ENCODE data around the gene FOXQ1.

Gene FOXQ1

GRCh38 chr6:1334684-1335083 lies 22.8 kb downstream of the FOXQ1 start:
- TF ChIP-seq CTCF (IDR thresholded peaks at IDR 0.05; ENCODE audit: insufficient read depth, low read length, poor library complexity, severe bottlenecking), result no peak
- H3K4me3 ChIP-seq (replicated peaks; ENCODE audit: low read depth, low read length), result no peak overlapping the region
- H3K36me3 ChIP-seq (ENCODE audit: control insufficient read depth, insufficient read depth, low read length), result no peaks in the 10 kb centered on the region
- H3K27me3 ChIP-seq (replicated peaks; ENCODE audit: control insufficient read depth, insufficient read depth, low read length), result no peaks in the 10 kb centered on the region; the same call in 1 of the 2 replicates
- no peak for DNase-seq (ENCODE audit: extremely low read depth, insufficient read length)

- no peaks in the 10 kb centered on the region; the same call in 1 of the 2 replicates for H3K27me3 ChIP-seq (replicated peaks; ENCODE audit: control insufficient read depth, insufficient read depth, low read length)
- TF ChIP-seq CTCF (IDR thresholded peaks at IDR 0.05; ENCODE audit: insufficient read depth, low read length, poor library complexity, severe bottlenecking), result no peak
- H3K36me3 ChIP-seq (ENCODE audit: control insufficient read depth, insufficient read depth, low read length), result no peaks in the 10 kb centered on the region
- H3K4me3 ChIP-seq (replicated peaks; ENCODE audit: low read depth, low read length), result no peak overlapping the region
- DNase-seq (ENCODE audit: extremely low read depth, insufficient read length), result no peak
These were observed 23.6 kb downstream of the FOXQ1 start for GRCh38 chr6:1335367-1336037.

- no peaks in the 10 kb centered on the region for H3K36me3 ChIP-seq (ENCODE audit: control insufficient read depth, insufficient read depth, low read length)
- H3K27me3 ChIP-seq (replicated peaks; ENCODE audit: control insufficient read depth, insufficient read depth, low read length), result no peaks in the 10 kb centered on the region; the same call in 1 of the 2 replicates
- no peak for DNase-seq (ENCODE audit: extremely low read depth, insufficient read length)
- peak; percentile 30 for TF ChIP-seq CTCF (IDR thresholded peaks at IDR 0.05; ENCODE audit: insufficient read depth, low read length, poor library complexity, severe bottlenecking)
- H3K4me3 ChIP-seq (replicated peaks; ENCODE audit: low read depth, low read length), result no peak overlapping the region
These were observed 24.4 kb downstream of the FOXQ1 start for GRCh38 chr6:1336246-1336843.

- no peak for TF ChIP-seq CTCF (IDR thresholded peaks at IDR 0.05; ENCODE audit: insufficient read depth, low read length, poor library complexity, severe bottlenecking)
- no peak overlapping the region for H3K4me3 ChIP-seq (replicated peaks; ENCODE audit: low read depth, low read length)
- no peaks in the 10 kb centered on the region; the same call in 1 of the 2 replicates for H3K27me3 ChIP-seq (replicated peaks; ENCODE audit: control insufficient read depth, insufficient read depth, low read length)
- DNase-seq (ENCODE audit: extremely low read depth, insufficient read length), result no peak
- no peaks in the 10 kb centered on the region for H3K36me3 ChIP-seq (ENCODE audit: control insufficient read depth, insufficient read depth, low read length)
These were observed 25.9 kb downstream of the FOXQ1 start for GRCh38 chr6:1337791-1338190.

- no peak for TF ChIP-seq CTCF (IDR thresholded peaks at IDR 0.05; ENCODE audit: insufficient read depth, low read length, poor library complexity, severe bottlenecking)
These were observed 34.2 kb downstream of the FOXQ1 start for GRCh38 chr6:1346101-1346500.

More at GRCh38 chr6:1346101-1346500, 34.2 kb downstream of the FOXQ1 start:
- Histone ChIP-seq H3K36me3 (ENCODE audit: control insufficient read depth, insufficient read depth, low read length) (no peaks in the 10 kb centered on the region), H3K27me3 (replicated peaks; ENCODE audit: control insufficient read depth, insufficient read depth, low read length) (0 out of 2 replicates have a peak, but pooled peaks cover 2% of the 10 kb centered on the region), H3K4me3 (replicated peaks; ENCODE audit: low read depth, low read length) (no peak overlapping the region)
- no peak for DNase-seq (ENCODE audit: extremely low read depth, insufficient read length)
